A549 (cell line): ENCODE results near the gene VGF. TPM values are rescaled to one million over a fixed set of nuclear protein-coding genes. Genes with fewer than 3 reads are reported as not detected.

ENCODE experiments used
- ATAC-seq, 2 experiments: fragments of 200-7000 bp in 1 of 2; fragments of >200 bp in 1 of 2; cut with Nextera tagmentation in 1 of 2; cut with Tn5 transposase in 1 of 2; 3 replicates each; pipeline versions ENCODE4 v1.8.0 to v1.9.1; 2018 to 2020; ENCODE audit warnings: mild to moderate bottlenecking in 1 of 2, moderate library complexity in 1 of 2
- CTCF ChIA-PET: fragments of 300-600 bp; sonication (Branson Sonifier 250); formaldehyde crosslinking; extraction: SDS; loops from one replicate; lab custom pipeline; 2021; ENCODE audit warnings: antibody characterized with exemption, inconsistent platforms; lab: Yijun Ruan, JAX
- POLR2A ChIA-PET: fragments of 350-600 bp; formaldehyde crosslinking; extraction: SDS; loops from one replicate; lab custom pipeline; 2021; ENCODE audit warnings: antibody characterized with exemption, inconsistent platforms; lab: Yijun Ruan, JAX
- DNase-seq, 2 experiments: peaks; one replicate each; pipeline versions ENCODE4 v3.0.0 to v3.0.0-alpha.2; 2011 to 2016; ENCODE audit warnings: low read depth in 1 of 2, low spot score in 1 of 2
- FAIRE-seq: peaks from 2 replicates; lab custom pipeline; 2011; peaks lifted over from hg19 to GRCh38; lab: Jason Lieb, UNC
- H3K27ac ChIP-seq, 2 experiments: fragments of >200 bp; sonication (Bioruptor Twin); formaldehyde crosslinking; 3 replicates each; pipeline ENCODE4 v1.5.1; 2016 to 2017
- H3K4me1 ChIP-seq: fragments of >200 bp; sonication (Bioruptor Twin); formaldehyde crosslinking; 3 replicates; pipeline ENCODE4 v1.6.1; 2016
- H3K4me2 ChIP-seq: fragments of >200 bp; sonication (Bioruptor Twin); formaldehyde crosslinking; 3 replicates; pipeline ENCODE4 v1.6.1; 2016
- H3K4me3 ChIP-seq: fragments of >200 bp; sonication (Bioruptor Twin); formaldehyde crosslinking; 3 replicates; pipeline ENCODE4 v1.5.1; 2016
- H3K9me3 ChIP-seq: fragments of >200 bp; sonication (Bioruptor Twin); formaldehyde crosslinking; 3 replicates; pipeline ENCODE4 v1.6.1; 2016
- BHLHE40 ChIP-seq: IDR thresholded peaks from 2 replicates; pipeline ENCODE4 v1.6.1; 2012; ENCODE audit warnings: low read depth, low read length, inconsistent platforms
- CBX2 ChIP-seq: fragments of 200-600 bp; sonication (generic); IDR thresholded peaks from 2 replicates; pipeline ENCODE4 v1.6.1; 2016; ENCODE audit warnings: low read depth, mild to moderate bottlenecking, borderline replicate concordance
- CEBPB ChIP-seq, 2 experiments: fragments of >200 bp in 1 of 2; sonication (Bioruptor Twin) in 1 of 2; formaldehyde crosslinking in 1 of 2; IDR thresholded peaks; 2 replicates each; pipeline ENCODE4 v1.6.1; 2012 to 2016
- CHD4 ChIP-seq: fragments of 200-600 bp; sonication (generic); IDR thresholded peaks from 2 replicates; pipeline ENCODE4 v1.6.1; 2016; ENCODE audit warnings: antibody characterized with exemption, mild to moderate bottlenecking, borderline replicate concordance
- EHF ChIP-seq: fragments of 250-450 bp; sonication (Bioruptor Pico); IDR thresholded peaks from 2 replicates; pipeline ENCODE4 v1.5.0; 2020; ENCODE audit warnings: mild to moderate bottlenecking
- EHMT2 ChIP-seq: fragments of 200-600 bp; sonication (generic); IDR thresholded peaks from 2 replicates; pipeline ENCODE4 v1.6.1; 2016; ENCODE audit warnings: antibody characterized with exemption, low read depth, mild to moderate bottlenecking, moderate library complexity
- ESRRA ChIP-seq: fragments of 150-350 bp; IDR thresholded peaks from 2 replicates; pipeline ENCODE4 v1.6.1; 2014; ENCODE audit warnings: mild to moderate bottlenecking, low read length, borderline replicate concordance
- GATA3 ChIP-seq: IDR thresholded peaks from 2 replicates; pipeline ENCODE4 v1.6.1; 2012; ENCODE audit warnings: borderline replicate concordance
- HDAC2 ChIP-seq: fragments of 200-600 bp; sonication (generic); IDR thresholded peaks from 2 replicates; pipeline ENCODE4 v1.6.1; 2016
- JUN ChIP-seq, 2 experiments: fragments of >200 bp; sonication (Bioruptor Twin); formaldehyde crosslinking; IDR thresholded peaks; 2 replicates in 1 of 2; 3 replicates in 1 of 2; pipeline ENCODE4 v1.6.1; 2016 to 2017
- PBX3 ChIP-seq: IDR thresholded peaks from 2 replicates; pipeline ENCODE4 v1.6.1; 2012
- RARB ChIP-seq: fragments of 250-450 bp; sonication (Bioruptor Pico); IDR thresholded peaks from 2 replicates; pipeline ENCODE4 v1.8.0; 2021; ENCODE audit warnings: mild to moderate bottlenecking, moderate library complexity
- RNF2 ChIP-seq: fragments of 200-600 bp; sonication (generic); IDR thresholded peaks from 2 replicates; pipeline ENCODE4 v1.6.1; 2016; ENCODE audit warnings: low read depth, mild to moderate bottlenecking, antibody characterized with exemption, moderate library complexity, borderline replicate concordance
- ZNF302 ChIP-seq: fragments of 250-450 bp; sonication (Bioruptor Pico); IDR thresholded peaks from 2 replicates; pipeline ENCODE4 v1.9.0; 2021; ENCODE audit warnings: inconsistent platforms, mild to moderate bottlenecking, moderate library complexity
- WGBS: methylation state at CpG from one replicate; pipeline ENCODE4 v1.1.6; 2017; ENCODE audit errors: missing lambda C conversion rate; 5-methylcytosine and 5-hydroxymethylcytosine counted together
- polyA plus RNA-seq, 4 experiments: library from polyadenylated mRNA; depleted of rRNA in 3 of 4; stranded (reverse); fragments of >200 nt; fragmentation: RNase III in 1 of 4; extraction: RNeasy Plus Mini Kit Qiagen cat#74134 plus additional on column Dnase treatment in 1 of 4; gene quantifications; 2 replicates in 3 of 4; 3 replicates in 1 of 4; pipeline ENCODE4 v1.2.3, GENCODE V29; 2011 to 2017
- TF ChIP-seq, protein P1 (sequence below): IDR thresholded peaks from 2 replicates; pipeline ENCODE4 v1.6.1; 2012; ENCODE audit warnings: low read depth, borderline replicate concordance
- TF ChIP-seq, protein P2 (sequence below): fragments of 450-650 bp; IDR thresholded peaks from 2 replicates; pipeline ENCODE4 v1.6.1; 2014; ENCODE audit warnings: antibody characterized with exemption
- TF ChIP-seq, protein P3 (sequence below): fragments of 200-600 bp; sonication (generic); IDR thresholded peaks from 2 replicates; pipeline ENCODE4 v1.6.1; 2016; ENCODE audit warnings: antibody characterized with exemption, mild to moderate bottlenecking, moderate library complexity
- TF ChIP-seq, protein P4 (sequence below): fragments of 150-350 bp; IDR thresholded peaks from 2 replicates; pipeline ENCODE4 v1.6.1; 2014; ENCODE audit warnings: low read depth, mild to moderate bottlenecking, low read length

The VGF gene
- polyA plus RNA-seq, 2 of the 4 experiments (the other 2 are of a cell fraction), result 0.16 to 2.7 TPM

GRCh38 chr7:101164071-101164840 is 1.1 kb downstream of the VGF start:
- peak overlapping the region; percentile 43 to 83 for H3K27ac ChIP-seq
- POLR2A ChIA-PET, result interaction anchor here (0.6 to 2.4 kb wide), 2 partner anchors 9 to 20 kb away, joined by 8 to 16 read pairs; no protein-coding TSS in a partner anchor

More at GRCh38 chr7:101164071-101164840, 1.1 kb downstream of the VGF start:
- Histone ChIP-seq H3K4me2 (peak overlapping the region; percentile 98), H3K4me3 (peak overlapping the region; percentile 54), H3K9me3 (no peaks in the 10 kb centered on the region), H3K4me1 (peaks cover 86% of the 10 kb centered on the region)
- CTCF ChIA-PET, result interaction anchor here (1.1 to 16.1 kb wide), 3 partner anchors 9 to 48 kb away, joined by 3 to 235 read pairs (median 3); no protein-coding TSS in a partner anchor
- 10% methylated on average over 29 of the region's 75 CpGs for WGBS
- TF ChIP-seq, protein P1, sequence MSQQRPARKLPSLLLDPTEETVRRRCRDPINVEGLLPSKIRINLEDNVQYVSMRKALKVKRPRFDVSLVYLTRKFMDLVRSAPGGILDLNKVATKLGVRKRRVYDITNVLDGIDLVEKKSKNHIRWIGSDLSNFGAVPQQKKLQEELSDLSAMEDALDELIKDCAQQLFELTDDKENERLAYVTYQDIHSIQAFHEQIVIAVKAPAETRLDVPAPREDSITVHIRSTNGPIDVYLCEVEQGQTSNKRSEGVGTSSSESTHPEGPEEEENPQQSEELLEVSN, result no peak
- TF ChIP-seq, protein P2, sequence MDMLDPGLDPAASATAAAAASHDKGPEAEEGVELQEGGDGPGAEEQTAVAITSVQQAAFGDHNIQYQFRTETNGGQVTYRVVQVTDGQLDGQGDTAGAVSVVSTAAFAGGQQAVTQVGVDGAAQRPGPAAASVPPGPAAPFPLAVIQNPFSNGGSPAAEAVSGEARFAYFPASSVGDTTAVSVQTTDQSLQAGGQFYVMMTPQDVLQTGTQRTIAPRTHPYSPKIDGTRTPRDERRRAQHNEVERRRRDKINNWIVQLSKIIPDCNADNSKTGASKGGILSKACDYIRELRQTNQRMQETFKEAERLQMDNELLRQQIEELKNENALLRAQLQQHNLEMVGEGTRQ, result no peak
- TF ChIP-seq RARB (CRISPR knock-in tag), result no peak
- no peak for TF ChIP-seq ZNF302 (CRISPR knock-in tag)
- no peak for TF ChIP-seq GATA3
- no peak for TF ChIP-seq CEBPB (IDR thresholded peaks at IDR 0.05)
- peak; percentile 53; the same call in 1 of the 2 replicates for TF ChIP-seq HDAC2
- no peak for TF ChIP-seq CBX2
- no peak for TF ChIP-seq EHF
- TF ChIP-seq ESRRA, result no peak
- no peak for TF ChIP-seq JUN (IDR thresholded peaks at IDR 0.05)
- peak; percentile 87; the same call in 1 of the 2 replicates for TF ChIP-seq EHMT2
- no peak for TF ChIP-seq CHD4
- no peak for TF ChIP-seq RNF2
- no peak for TF ChIP-seq BHLHE40
- TF ChIP-seq, protein P3, sequence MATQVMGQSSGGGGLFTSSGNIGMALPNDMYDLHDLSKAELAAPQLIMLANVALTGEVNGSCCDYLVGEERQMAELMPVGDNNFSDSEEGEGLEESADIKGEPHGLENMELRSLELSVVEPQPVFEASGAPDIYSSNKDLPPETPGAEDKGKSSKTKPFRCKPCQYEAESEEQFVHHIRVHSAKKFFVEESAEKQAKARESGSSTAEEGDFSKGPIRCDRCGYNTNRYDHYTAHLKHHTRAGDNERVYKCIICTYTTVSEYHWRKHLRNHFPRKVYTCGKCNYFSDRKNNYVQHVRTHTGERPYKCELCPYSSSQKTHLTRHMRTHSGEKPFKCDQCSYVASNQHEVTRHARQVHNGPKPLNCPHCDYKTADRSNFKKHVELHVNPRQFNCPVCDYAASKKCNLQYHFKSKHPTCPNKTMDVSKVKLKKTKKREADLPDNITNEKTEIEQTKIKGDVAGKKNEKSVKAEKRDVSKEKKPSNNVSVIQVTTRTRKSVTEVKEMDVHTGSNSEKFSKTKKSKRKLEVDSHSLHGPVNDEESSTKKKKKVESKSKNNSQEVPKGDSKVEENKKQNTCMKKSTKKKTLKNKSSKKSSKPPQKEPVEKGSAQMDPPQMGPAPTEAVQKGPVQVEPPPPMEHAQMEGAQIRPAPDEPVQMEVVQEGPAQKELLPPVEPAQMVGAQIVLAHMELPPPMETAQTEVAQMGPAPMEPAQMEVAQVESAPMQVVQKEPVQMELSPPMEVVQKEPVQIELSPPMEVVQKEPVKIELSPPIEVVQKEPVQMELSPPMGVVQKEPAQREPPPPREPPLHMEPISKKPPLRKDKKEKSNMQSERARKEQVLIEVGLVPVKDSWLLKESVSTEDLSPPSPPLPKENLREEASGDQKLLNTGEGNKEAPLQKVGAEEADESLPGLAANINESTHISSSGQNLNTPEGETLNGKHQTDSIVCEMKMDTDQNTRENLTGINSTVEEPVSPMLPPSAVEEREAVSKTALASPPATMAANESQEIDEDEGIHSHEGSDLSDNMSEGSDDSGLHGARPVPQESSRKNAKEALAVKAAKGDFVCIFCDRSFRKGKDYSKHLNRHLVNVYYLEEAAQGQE, result peak; percentile 92
- TF ChIP-seq, protein P4, sequence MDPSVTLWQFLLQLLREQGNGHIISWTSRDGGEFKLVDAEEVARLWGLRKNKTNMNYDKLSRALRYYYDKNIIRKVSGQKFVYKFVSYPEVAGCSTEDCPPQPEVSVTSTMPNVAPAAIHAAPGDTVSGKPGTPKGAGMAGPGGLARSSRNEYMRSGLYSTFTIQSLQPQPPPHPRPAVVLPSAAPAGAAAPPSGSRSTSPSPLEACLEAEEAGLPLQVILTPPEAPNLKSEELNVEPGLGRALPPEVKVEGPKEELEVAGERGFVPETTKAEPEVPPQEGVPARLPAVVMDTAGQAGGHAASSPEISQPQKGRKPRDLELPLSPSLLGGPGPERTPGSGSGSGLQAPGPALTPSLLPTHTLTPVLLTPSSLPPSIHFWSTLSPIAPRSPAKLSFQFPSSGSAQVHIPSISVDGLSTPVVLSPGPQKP, result no peak
- TF ChIP-seq PBX3, result no peak
- FAIRE-seq (no peak), ATAC-seq (peak; percentile 37 to 59), DNase-seq (peak in 1 of 2 experiments; percentile 63)
